Measurements from ENCODE around the gene USP17L13. TPM values are rescaled to one million over a fixed set of nuclear protein-coding genes. Genes with fewer than 3 reads are reported as not detected.
A peak's percentile ranks its signal among the peaks of the same experiment; 100 is the strongest.
"Not testable (repeated sequence)": the region's sequence is repeated elsewhere in the genome, so short reads cannot be mapped to it uniquely, and the experiment has no call there.

Gene USP17L13
- not detected for total RNA-seq

- H3K9me3 ChIP-seq: not testable (repeated sequence)
These were observed at the start of gene USP17L13 for GRCh38 chr4:9224596-9224995. TSS of gene USP17L13 (plus strand) at chr4:9224896. CDS start at chr4:9224896, 0 bp downstream.

GRCh38 chr4:9210357-9210756 is 14.3 kb upstream of the USP17L13 start, which contains the start of gene USP17L10:
TSS of gene USP17L10 (plus strand) at chr4:9210657. CDS start at chr4:9210657, 0 bp downstream.
- no CpG with 5 or more reads among the region's 13 CpGs for WGBS
- DNase-seq (ENCODE audit: extremely low spot score); H3K4me3 ChIP-seq; H3K9me3 ChIP-seq; H3K27ac ChIP-seq (replicated peaks in 1 of 4); H3K36me3 ChIP-seq; intact Hi-C loops (cut with DNase I); H3K4me1 ChIP-seq; H3K27me3 ChIP-seq: not testable (repeated sequence)

More at GRCh38 chr4:9224596-9224995, at the start of gene USP17L13:
- H3K36me3 ChIP-seq; intact Hi-C loops (cut with DNase I); H3K27me3 ChIP-seq; H3K4me3 ChIP-seq; H3K27ac ChIP-seq (replicated peaks in 1 of 4); DNase-seq (ENCODE audit: extremely low spot score); H3K4me1 ChIP-seq: not testable (repeated sequence)
- no CpG with 5 or more reads among the region's 14 CpGs for WGBS

- H3K9me3 ChIP-seq; H3K27me3 ChIP-seq; H3K36me3 ChIP-seq; H3K4me3 ChIP-seq; intact Hi-C loops (cut with DNase I); DNase-seq (ENCODE audit: extremely low spot score); H3K27ac ChIP-seq (replicated peaks in 1 of 4); H3K4me1 ChIP-seq: not testable (repeated sequence)
- WGBS: 75% methylated on average over 10 of the region's 14 CpGs
These were observed 10.0 kb upstream of the USP17L13 start for GRCh38 chr4:9214701-9215100.

GRCh38 chr4:9215105-9215504 is 9.6 kb upstream of the USP17L13 start, which contains the start of gene USP17L11:
TSS of gene USP17L11 (plus strand) at chr4:9215405. CDS start at chr4:9215405, 0 bp downstream.
- DNase-seq (ENCODE audit: extremely low spot score); H3K4me3 ChIP-seq; H3K27ac ChIP-seq (replicated peaks in 1 of 4); H3K27me3 ChIP-seq; H3K36me3 ChIP-seq; intact Hi-C loops (cut with DNase I); H3K4me1 ChIP-seq; H3K9me3 ChIP-seq: not testable (repeated sequence)
- WGBS: no CpG with 5 or more reads among the region's 14 CpGs

GRCh38 chr4:9219852-9220251 is 4.8 kb upstream of the USP17L13 start, which contains the start of gene USP17L12:
TSS of gene USP17L12 (plus strand) at chr4:9220152. CDS start at chr4:9220152, 0 bp downstream.
- DNase-seq (ENCODE audit: extremely low spot score); H3K27me3 ChIP-seq; intact Hi-C loops (cut with DNase I); H3K36me3 ChIP-seq; H3K4me3 ChIP-seq; H3K9me3 ChIP-seq; H3K4me1 ChIP-seq; H3K27ac ChIP-seq (replicated peaks in 1 of 4): not testable (repeated sequence)
- WGBS: no CpG with 5 or more reads among the region's 13 CpGs

GRCh38 chr4:9230249-9230648 is 5.6 kb downstream of the USP17L13 start:
- WGBS: 86% methylated on average over 4 of the region's 8 CpGs
- not testable (repeated sequence) for H3K27ac ChIP-seq (replicated peaks in 1 of 4); DNase-seq (ENCODE audit: extremely low spot score)

GRCh38 chr4:9234085-9234484 is 9.4 kb downstream of the USP17L13 start, which contains the start of gene USP17L15:
TSS of gene USP17L15 (plus strand) at chr4:9234385. CDS start at chr4:9234385, 0 bp downstream.
- no CpG with 5 or more reads among the region's 15 CpGs for WGBS
- DNase-seq (ENCODE audit: extremely low spot score); H3K36me3 ChIP-seq; H3K4me3 ChIP-seq; H3K27ac ChIP-seq (replicated peaks in 1 of 4); intact Hi-C loops (cut with DNase I); H3K27me3 ChIP-seq; H3K9me3 ChIP-seq; H3K4me1 ChIP-seq: not testable (repeated sequence)

More at GRCh38 chr4:9230249-9230648, 5.6 kb downstream of the USP17L13 start:
- intact Hi-C loops (cut with DNase I); H3K36me3 ChIP-seq; H3K27me3 ChIP-seq; H3K4me1 ChIP-seq; H3K4me3 ChIP-seq; H3K9me3 ChIP-seq: not testable (repeated sequence)

GRCh38 chr4:9238461-9238860 is 13.8 kb downstream of the USP17L13 start:
- H3K9me3 ChIP-seq; H3K4me3 ChIP-seq; H3K27ac ChIP-seq (replicated peaks in 1 of 4); H3K36me3 ChIP-seq; H3K27me3 ChIP-seq; H3K4me1 ChIP-seq; intact Hi-C loops (cut with DNase I): not testable (repeated sequence)
- DNase-seq (ENCODE audit: extremely low spot score): peak; percentile 79
- WGBS: no CpG with 5 or more reads among the region's 12 CpGs

- H3K27me3 ChIP-seq; H3K4me3 ChIP-seq; H3K9me3 ChIP-seq; DNase-seq (ENCODE audit: extremely low spot score); H3K27ac ChIP-seq (replicated peaks in 1 of 4); H3K4me1 ChIP-seq; intact Hi-C loops (cut with DNase I); H3K36me3 ChIP-seq: not testable (repeated sequence)
- WGBS: 80% methylated on average over 6 of the region's 14 CpGs
These were observed 18.9 kb downstream of the USP17L13 start, which contains the start of gene USP17L17 for GRCh38 chr4:9243579-9243978. TSS of gene USP17L17 (plus strand) at chr4:9243879. CDS start at chr4:9243879, 0 bp downstream.

- H3K27me3 ChIP-seq; H3K36me3 ChIP-seq; intact Hi-C loops (cut with DNase I); H3K9me3 ChIP-seq; H3K4me3 ChIP-seq; H3K27ac ChIP-seq (replicated peaks in 1 of 4); H3K4me1 ChIP-seq: not testable (repeated sequence)
- 81% methylated on average over 11 of the region's 26 CpGs for WGBS
- DNase-seq (ENCODE audit: extremely low spot score): peak; percentile 92
These were observed 23.4 kb downstream of the USP17L13 start, which contains the start of gene USP17L18 for GRCh38 chr4:9247953-9248680. TSS of gene USP17L18 (plus strand) at chr4:9248630. CDS start at chr4:9248630, 0 bp downstream.

GRCh38 chr4:9253078-9253477 is 28.4 kb downstream of the USP17L13 start, which contains the start of gene USP17L19:
TSS of gene USP17L19 (plus strand) at chr4:9253378. CDS start at chr4:9253378, 0 bp downstream.
- DNase-seq (ENCODE audit: extremely low spot score); H3K27me3 ChIP-seq; H3K9me3 ChIP-seq; H3K4me1 ChIP-seq; intact Hi-C loops (cut with DNase I); H3K27ac ChIP-seq (replicated peaks in 1 of 4); H3K36me3 ChIP-seq; H3K4me3 ChIP-seq: not testable (repeated sequence)
- no CpG with 5 or more reads among the region's 13 CpGs for WGBS

GRCh38 chr4:9257824-9258223 is 33.1 kb downstream of the USP17L13 start, which contains the start of gene USP17L20:
TSS of gene USP17L20 (plus strand) at chr4:9258124. CDS start at chr4:9258124, 0 bp downstream.
- DNase-seq (ENCODE audit: extremely low spot score); H3K36me3 ChIP-seq; H3K9me3 ChIP-seq; H3K27me3 ChIP-seq; H3K27ac ChIP-seq (replicated peaks in 1 of 4); H3K4me1 ChIP-seq; H3K4me3 ChIP-seq; intact Hi-C loops (cut with DNase I): not testable (repeated sequence)
- WGBS: no CpG with 5 or more reads among the region's 15 CpGs

Data from esophagus muscularis mucosa (tissue), 4 donors.